Nephron (organoid): ENCODE measurements around the gene GMPR.
A peak's percentile ranks its signal among the peaks of the same experiment; 100 is the strongest.

Experiments
- H3K27ac Mint-ChIP-seq, 3 experiments: 2 replicates each; pipeline ENCODE4 v1.8.0; 2020; ENCODE audit warnings: mixed read lengths in 3 of 3, mild to moderate bottlenecking in 2 of 3, moderate library complexity in 1 of 3
- H3K27me3 Mint-ChIP-seq: 2 replicates; pipeline ENCODE4 v1.8.0; 2021; ENCODE audit warnings: low read depth, mild to moderate bottlenecking, moderate library complexity, mixed read lengths
- H3K36me3 Mint-ChIP-seq: 2 replicates; pipeline ENCODE4 v1.8.0; 2020; ENCODE audit warnings: low read depth, mixed read lengths
- H3K4me1 Mint-ChIP-seq: 2 replicates; pipeline ENCODE4 v1.8.0; 2020; ENCODE audit warnings: mixed read lengths
- H3K4me3 Mint-ChIP-seq, 3 experiments: 2 replicates each; pipeline ENCODE4 v1.8.0; 2020; ENCODE audit warnings: mild to moderate bottlenecking in 3 of 3, mixed read lengths in 3 of 3, moderate library complexity in 2 of 3
- H3K9me3 Mint-ChIP-seq: 2 replicates; pipeline ENCODE4 v1.8.0; 2020; ENCODE audit warnings: mixed read lengths
- TF ChIP-seq, protein P1 (sequence below), 3 experiments: fragments of 200-600 bp; sonication (generic); IDR thresholded peaks; one replicate each; pipeline ENCODE4 v1.5.0; 2021; ENCODE audit warnings: antibody characterized with exemption in 3 of 3; ENCODE audit not compliant: unreplicated experiment in 3 of 3

Gene GMPR

DNA sequence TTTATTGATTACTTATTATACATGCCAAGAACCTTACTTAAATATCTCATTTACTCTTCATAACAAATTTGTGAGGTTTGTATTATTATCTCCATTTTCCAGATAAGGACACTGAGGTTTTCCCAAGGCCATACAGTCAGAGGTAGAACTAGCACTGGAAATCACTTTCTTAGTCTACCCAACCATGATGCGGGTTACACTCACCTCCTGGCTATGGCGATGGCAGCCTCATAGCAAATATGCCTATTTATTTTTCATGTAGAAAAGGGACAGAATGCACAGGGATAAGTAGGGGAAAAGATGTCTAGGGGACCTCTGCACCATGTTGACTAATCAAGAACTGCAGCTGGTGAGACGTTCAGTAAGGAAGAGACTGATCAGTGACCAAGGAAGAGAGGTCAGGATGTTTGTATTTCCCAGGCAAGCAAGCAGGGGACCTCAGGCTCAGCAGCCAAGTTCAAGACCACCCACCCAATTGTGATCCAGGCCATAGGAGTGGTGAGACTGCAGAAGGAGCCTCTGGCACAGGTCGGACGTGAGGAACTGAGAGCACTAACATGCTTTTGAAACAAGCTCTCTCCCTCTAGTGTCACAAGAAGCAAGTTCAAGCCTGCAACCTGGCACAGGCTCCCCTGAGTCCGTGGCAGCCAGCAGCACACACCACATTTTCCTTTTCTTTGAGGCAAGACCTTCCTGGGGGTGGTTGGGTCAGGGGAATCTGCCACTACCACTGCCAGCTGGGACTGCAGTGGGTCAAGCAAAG lies 97.8 kb downstream of the GMPR start:
- Mint-ChIP-seq H3K27me3 (no peaks in the 10 kb centered on the region), H3K27ac (peak overlapping the region in 2 of 3 experiments; percentile 90 to 97), H3K4me3 (no peak overlapping the region), H3K9me3 (no peaks in the 10 kb centered on the region), H3K4me1 (peaks cover 54% of the 10 kb centered on the region), H3K36me3 (no peaks in the 10 kb centered on the region)
- TF ChIP-seq, protein P1, sequence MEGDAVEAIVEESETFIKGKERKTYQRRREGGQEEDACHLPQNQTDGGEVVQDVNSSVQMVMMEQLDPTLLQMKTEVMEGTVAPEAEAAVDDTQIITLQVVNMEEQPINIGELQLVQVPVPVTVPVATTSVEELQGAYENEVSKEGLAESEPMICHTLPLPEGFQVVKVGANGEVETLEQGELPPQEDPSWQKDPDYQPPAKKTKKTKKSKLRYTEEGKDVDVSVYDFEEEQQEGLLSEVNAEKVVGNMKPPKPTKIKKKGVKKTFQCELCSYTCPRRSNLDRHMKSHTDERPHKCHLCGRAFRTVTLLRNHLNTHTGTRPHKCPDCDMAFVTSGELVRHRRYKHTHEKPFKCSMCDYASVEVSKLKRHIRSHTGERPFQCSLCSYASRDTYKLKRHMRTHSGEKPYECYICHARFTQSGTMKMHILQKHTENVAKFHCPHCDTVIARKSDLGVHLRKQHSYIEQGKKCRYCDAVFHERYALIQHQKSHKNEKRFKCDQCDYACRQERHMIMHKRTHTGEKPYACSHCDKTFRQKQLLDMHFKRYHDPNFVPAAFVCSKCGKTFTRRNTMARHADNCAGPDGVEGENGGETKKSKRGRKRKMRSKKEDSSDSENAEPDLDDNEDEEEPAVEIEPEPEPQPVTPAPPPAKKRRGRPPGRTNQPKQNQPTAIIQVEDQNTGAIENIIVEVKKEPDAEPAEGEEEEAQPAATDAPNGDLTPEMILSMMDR (IDR thresholded peaks at IDR 0.05; ENCODE audit: unreplicated experiment in 3 of 3) = no peak

DNA sequence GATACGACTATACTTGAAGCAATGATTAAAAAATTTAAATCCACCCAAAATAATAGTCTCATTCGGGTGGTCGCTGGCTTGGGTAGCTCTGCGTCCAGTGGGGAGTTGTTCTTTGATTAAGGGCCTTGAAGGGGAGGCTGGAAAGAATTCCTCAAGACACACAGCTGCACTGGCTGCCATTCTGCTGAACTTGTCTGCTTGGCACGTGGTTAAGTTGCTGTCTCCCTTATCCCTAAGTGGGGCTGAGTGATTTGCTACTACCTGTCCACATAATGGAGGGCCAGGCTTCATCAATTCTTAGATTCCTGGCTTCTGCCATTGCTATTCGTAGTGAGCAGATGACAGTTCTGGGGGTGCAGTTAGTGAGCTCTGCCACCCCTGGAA lies 98.5 kb downstream of the GMPR start:
- H3K4me3 Mint-ChIP-seq = peak overlapping the region in 1 of 3 experiments; percentile 47
- H3K9me3 Mint-ChIP-seq = no peaks in the 10 kb centered on the region
- TF ChIP-seq, protein P1 (IDR thresholded peaks at IDR 0.05; ENCODE audit: unreplicated experiment in 3 of 3) = no peak
- H3K36me3 Mint-ChIP-seq = no peaks in the 10 kb centered on the region
- H3K27ac Mint-ChIP-seq = peak overlapping the region in 2 of 3 experiments; percentile 90 to 97
- no peaks in the 10 kb centered on the region for H3K27me3 Mint-ChIP-seq
- peaks cover 54% of the 10 kb centered on the region for H3K4me1 Mint-ChIP-seq

GRCh38 chr6:16337295-16337975 lies 99.0 kb downstream of the GMPR start:
- Mint-ChIP-seq H3K9me3 (no peaks in the 10 kb centered on the region), H3K27ac (peak overlapping the region; percentile 80 to 97 (median 90)), H3K36me3 (no peaks in the 10 kb centered on the region), H3K4me3 (peak overlapping the region in 1 of 3 experiments; percentile 65), H3K27me3 (no peaks in the 10 kb centered on the region), H3K4me1 (peaks cover 56% of the 10 kb centered on the region)
- TF ChIP-seq, protein P1 (IDR thresholded peaks at IDR 0.05; ENCODE audit: unreplicated experiment in 3 of 3) = no peak

DNA sequence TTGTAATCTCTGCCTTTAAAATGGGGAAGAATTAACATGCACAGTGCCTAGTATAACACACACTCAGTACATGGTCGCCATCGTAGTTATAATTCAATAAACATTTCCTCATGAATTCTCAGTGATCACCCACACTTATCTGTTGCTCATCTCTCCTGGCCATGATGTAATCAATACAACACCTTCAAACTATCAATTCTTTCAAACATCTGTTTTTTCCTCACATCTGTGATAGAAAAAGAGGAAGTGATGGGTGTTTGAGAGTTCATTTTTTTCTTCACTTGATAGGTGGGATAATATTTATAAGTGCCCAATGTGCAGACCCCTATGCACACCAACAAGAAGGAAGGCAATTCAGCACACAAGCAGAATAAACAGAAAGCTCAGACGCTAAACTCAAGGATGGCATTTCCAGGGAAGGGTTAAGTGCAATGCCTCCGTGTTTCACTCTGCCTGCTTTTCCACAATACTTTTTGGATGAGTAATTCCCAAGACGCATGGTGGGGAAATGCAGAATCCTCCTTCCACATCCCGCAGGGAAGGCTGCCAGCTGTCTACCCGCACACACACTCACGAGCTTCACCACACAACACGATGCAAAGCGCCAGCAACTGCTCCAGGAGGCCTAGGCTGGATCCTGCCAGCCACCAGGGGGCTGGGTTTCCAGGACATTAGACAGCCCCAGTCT lies 100.3 kb downstream of the GMPR start:
- Mint-ChIP-seq H3K27me3 (no peaks in the 10 kb centered on the region), H3K4me3 (peak overlapping the region in 1 of 3 experiments; percentile 31), H3K9me3 (no peaks in the 10 kb centered on the region), H3K27ac (peak overlapping the region; percentile 68 to 73 (median 69)), H3K36me3 (no peaks in the 10 kb centered on the region), H3K4me1 (peaks cover 60% of the 10 kb centered on the region)
- TF ChIP-seq, protein P1 (IDR thresholded peaks at IDR 0.05; ENCODE audit: unreplicated experiment in 3 of 3) = peak in 1 of 3 experiments; percentile 40

DNA sequence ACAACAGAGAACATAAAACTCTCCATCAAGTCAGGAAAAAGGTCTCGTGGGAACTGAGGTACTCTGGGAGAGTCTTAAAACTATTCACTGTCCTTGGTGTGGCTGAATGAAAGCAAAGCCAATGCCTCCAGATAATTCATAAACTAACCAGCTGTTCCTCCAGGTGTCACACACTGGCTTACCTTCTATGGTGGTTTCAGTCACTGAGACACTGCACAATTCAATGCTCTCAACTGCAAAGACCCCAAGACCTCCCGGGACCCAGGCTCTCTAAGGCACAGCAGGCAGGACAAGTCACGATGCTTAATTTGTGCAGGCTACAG lies 100.8 kb downstream of the GMPR start:
- Mint-ChIP-seq H3K9me3 (no peaks in the 10 kb centered on the region), H3K27ac (peak overlapping the region; percentile 68 to 73 (median 69)), H3K4me1 (peaks cover 60% of the 10 kb centered on the region), H3K4me3 (peak overlapping the region in 1 of 3 experiments; percentile 31), H3K36me3 (no peaks in the 10 kb centered on the region), H3K27me3 (peaks cover 4% of the 10 kb centered on the region)
- TF ChIP-seq, protein P1 (IDR thresholded peaks at IDR 0.05; ENCODE audit: unreplicated experiment in 3 of 3) = peak in 2 of 3 experiments; percentile 37 to 42
